Astrocyte (in vitro differentiated cells and primary cell): ENCODE data around the gene OTOGL. TPM values are rescaled to one million over a fixed set of nuclear protein-coding genes. Genes with fewer than 3 reads are reported as not detected.

ENCODE experiments used
- DNase-seq: peaks from one replicate; pipeline ENCODE4 v3.0.0-alpha.2; 2010; ENCODE audit warnings: low read depth
- FAIRE-seq: peaks from 2 replicates; lab custom pipeline; 2011; peaks lifted over from hg19 to GRCh38; lab: Jason Lieb, UNC
- H2AFZ ChIP-seq: 2 replicates; pipeline ENCODE4 v1.6.0; 2012; ENCODE audit warnings: low read depth, low read length, inconsistent platforms
- H3K27ac ChIP-seq: 2 replicates; pipeline ENCODE4 v1.5.1; 2011; ENCODE audit warnings: low read depth, low read length, inconsistent platforms
- H3K27me3 ChIP-seq: 2 replicates; pipeline ENCODE4 v1.6.0; 2011; ENCODE audit warnings: low read length, inconsistent platforms; ENCODE audit not compliant: insufficient read depth
- H3K36me3 ChIP-seq: 2 replicates; pipeline ENCODE4 v1.5.1; 2011; ENCODE audit warnings: low read length, inconsistent platforms; ENCODE audit not compliant: insufficient read depth
- H3K4me1 ChIP-seq: 2 replicates; pipeline ENCODE4 v1.5.1; 2011; ENCODE audit warnings: low read length, inconsistent platforms; ENCODE audit not compliant: insufficient read depth
- H3K4me2 ChIP-seq: 2 replicates; pipeline ENCODE4 v1.6.0; 2012; ENCODE audit warnings: low read length, inconsistent platforms
- H3K4me3 ChIP-seq: 2 replicates; pipeline ENCODE4 v1.5.1; 2011; ENCODE audit warnings: low read depth, mild to moderate bottlenecking, low read length, inconsistent platforms; ENCODE audit not compliant: insufficient read depth
- H3K79me2 ChIP-seq: 2 replicates; pipeline ENCODE4 v1.6.0; 2012; ENCODE audit warnings: mild to moderate bottlenecking, low read length, inconsistent platforms; ENCODE audit not compliant: insufficient read depth
- H3K9ac ChIP-seq: 2 replicates; pipeline ENCODE4 v1.6.0; 2012; ENCODE audit warnings: mild to moderate bottlenecking, low read length, inconsistent platforms
- H3K9me3 ChIP-seq: 2 replicates; pipeline ENCODE4 v1.5.1; 2012; ENCODE audit warnings: low read depth, mild to moderate bottlenecking, low read length, inconsistent platforms; ENCODE audit not compliant: insufficient read depth
- H4K20me1 ChIP-seq: 2 replicates; pipeline ENCODE4 v1.6.0; 2012; ENCODE audit warnings: low read length, inconsistent platforms; ENCODE audit not compliant: insufficient read depth
- H3K27ac Mint-ChIP-seq: one replicate; pipeline ENCODE4 v1.8.0; 2021; ENCODE audit warnings: mild to moderate bottlenecking, mixed read lengths; ENCODE audit not compliant: unreplicated experiment
- H3K27me3 Mint-ChIP-seq: one replicate; pipeline ENCODE4 v1.8.0; 2021; ENCODE audit warnings: low read depth, mixed read lengths; ENCODE audit not compliant: unreplicated experiment
- H3K36me3 Mint-ChIP-seq: one replicate; pipeline ENCODE4 v1.8.0; 2021; ENCODE audit warnings: low read depth, mixed read lengths; ENCODE audit not compliant: unreplicated experiment
- H3K4me1 Mint-ChIP-seq: one replicate; pipeline ENCODE4 v1.8.0; 2021; ENCODE audit warnings: low read depth, mixed read lengths; ENCODE audit not compliant: unreplicated experiment
- H3K4me3 Mint-ChIP-seq: one replicate; pipeline ENCODE4 v1.8.0; 2021; ENCODE audit warnings: mild to moderate bottlenecking, moderate library complexity, mixed read lengths; ENCODE audit not compliant: unreplicated experiment
- H3K9me3 Mint-ChIP-seq: one replicate; pipeline ENCODE4 v1.8.0; 2021; ENCODE audit warnings: mild to moderate bottlenecking, mixed read lengths; ENCODE audit not compliant: unreplicated experiment
- EZH2 ChIP-seq: IDR thresholded peaks from 2 replicates; pipeline ENCODE4 v1.6.1; 2012; ENCODE audit warnings: mild to moderate bottlenecking, low read length, inconsistent platforms; ENCODE audit not compliant: insufficient read depth
- total RNA-seq: library from RNA; stranded (reverse); gene quantifications from 2 replicates; pipeline ENCODE4 v1.2.1, GENCODE V29; 2021
- TF ChIP-seq, protein P1 (sequence below): IDR thresholded peaks from 2 replicates; pipeline ENCODE4 v1.5.1; 2011; ENCODE audit warnings: low read depth, mild to moderate bottlenecking, inconsistent platforms, low read length, moderate library complexity; ENCODE audit not compliant: insufficient read depth

OTOGL gene
- total RNA-seq, 1 donor from 2014 or later, result 0.16 TPM

DNA sequence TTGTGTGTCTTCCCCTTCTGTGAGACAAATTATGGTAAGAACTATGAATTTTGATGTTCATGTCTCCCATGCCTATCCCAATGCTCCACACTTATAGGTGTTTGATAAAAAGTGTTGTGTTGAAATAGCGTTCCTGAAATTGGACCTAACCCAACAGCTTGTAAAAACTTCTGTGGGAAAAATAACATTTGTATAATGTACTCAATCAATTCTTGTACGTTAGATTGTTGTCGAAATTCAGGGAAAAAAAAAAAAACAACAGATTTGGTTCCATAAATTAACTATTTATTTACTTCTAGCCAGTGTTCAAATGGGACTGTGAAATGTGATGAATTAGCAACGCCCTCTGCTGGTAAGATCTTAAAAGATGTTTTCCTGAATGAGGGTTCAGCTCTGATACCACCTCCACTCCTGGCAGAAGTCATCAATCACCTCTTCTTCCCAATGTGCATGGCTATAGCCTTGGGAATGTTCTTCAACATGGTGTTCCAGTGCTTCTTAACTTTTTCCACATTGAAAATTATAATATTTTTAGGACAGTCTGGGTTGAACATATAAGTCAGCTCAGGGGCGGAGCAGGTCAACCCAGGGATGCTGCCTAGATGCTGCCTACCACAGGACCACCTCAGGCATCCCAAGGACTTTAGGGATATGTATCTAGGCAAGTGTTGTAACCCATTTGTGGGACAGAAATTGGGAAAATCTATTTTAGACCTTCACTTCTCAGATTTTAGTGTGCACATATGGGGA lies 170.6 kb downstream of the OTOGL start:
- no peaks in the 10 kb centered on the region for H3K9me3 Mint-ChIP-seq
- no peaks in the 10 kb centered on the region for H3K36me3 Mint-ChIP-seq
- Histone ChIP-seq H4K20me1 (no peaks in the 10 kb centered on the region), H3K4me2 (peak overlapping the region; percentile 79), H3K9ac (peak overlapping the region; percentile 61), H3K36me3 (no peaks in the 10 kb centered on the region), H3K27me3 (no peaks in the 10 kb centered on the region), H3K4me3 (no peak overlapping the region), H2AFZ (no peak overlapping the region), H3K9me3 (no peaks in the 10 kb centered on the region), H3K4me1 (peaks cover 16% of the 10 kb centered on the region), H3K79me2 (no peaks in the 10 kb centered on the region), H3K27ac (peak overlapping the region; percentile 83)
- peaks cover 15% of the 10 kb centered on the region for H3K4me1 Mint-ChIP-seq
- peak; percentile 32 for FAIRE-seq
- H3K27me3 Mint-ChIP-seq, result no peaks in the 10 kb centered on the region
- DNase-seq, result no peak
- peak overlapping the region; percentile 84 for H3K27ac Mint-ChIP-seq
- TF ChIP-seq, protein P1, sequence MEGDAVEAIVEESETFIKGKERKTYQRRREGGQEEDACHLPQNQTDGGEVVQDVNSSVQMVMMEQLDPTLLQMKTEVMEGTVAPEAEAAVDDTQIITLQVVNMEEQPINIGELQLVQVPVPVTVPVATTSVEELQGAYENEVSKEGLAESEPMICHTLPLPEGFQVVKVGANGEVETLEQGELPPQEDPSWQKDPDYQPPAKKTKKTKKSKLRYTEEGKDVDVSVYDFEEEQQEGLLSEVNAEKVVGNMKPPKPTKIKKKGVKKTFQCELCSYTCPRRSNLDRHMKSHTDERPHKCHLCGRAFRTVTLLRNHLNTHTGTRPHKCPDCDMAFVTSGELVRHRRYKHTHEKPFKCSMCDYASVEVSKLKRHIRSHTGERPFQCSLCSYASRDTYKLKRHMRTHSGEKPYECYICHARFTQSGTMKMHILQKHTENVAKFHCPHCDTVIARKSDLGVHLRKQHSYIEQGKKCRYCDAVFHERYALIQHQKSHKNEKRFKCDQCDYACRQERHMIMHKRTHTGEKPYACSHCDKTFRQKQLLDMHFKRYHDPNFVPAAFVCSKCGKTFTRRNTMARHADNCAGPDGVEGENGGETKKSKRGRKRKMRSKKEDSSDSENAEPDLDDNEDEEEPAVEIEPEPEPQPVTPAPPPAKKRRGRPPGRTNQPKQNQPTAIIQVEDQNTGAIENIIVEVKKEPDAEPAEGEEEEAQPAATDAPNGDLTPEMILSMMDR, result peak; percentile 70
- TF ChIP-seq EZH2, result no peak
- H3K4me3 Mint-ChIP-seq, result no peak overlapping the region

DNA sequence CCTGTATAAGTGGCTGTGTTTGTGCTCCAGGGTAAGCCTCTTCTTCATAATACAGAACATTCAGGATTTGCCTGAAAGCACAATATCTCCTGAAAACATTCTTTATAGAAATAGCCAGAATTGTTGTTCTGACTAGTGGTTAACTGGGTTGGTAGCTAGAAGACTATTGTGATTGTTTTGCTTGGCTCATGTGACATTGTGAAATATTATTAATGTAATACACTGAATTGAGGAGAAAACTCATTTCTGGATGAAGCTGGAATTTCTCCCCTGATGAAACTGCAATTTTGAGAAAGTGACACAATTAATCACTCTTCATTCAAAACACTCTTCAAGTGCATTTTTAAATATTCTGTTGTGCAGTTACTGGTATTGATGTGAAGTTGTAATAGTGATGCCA lies 172.4 kb downstream of the OTOGL start:
- Histone ChIP-seq H3K27ac (no peak overlapping the region), H3K27me3 (no peaks in the 10 kb centered on the region), H4K20me1 (no peaks in the 10 kb centered on the region), H3K36me3 (no peaks in the 10 kb centered on the region), H3K9ac (no peak overlapping the region), H2AFZ (no peak overlapping the region), H3K79me2 (no peaks in the 10 kb centered on the region), H3K4me2 (no peak overlapping the region), H3K4me1 (peaks cover 16% of the 10 kb centered on the region), H3K9me3 (no peaks in the 10 kb centered on the region), H3K4me3 (no peak overlapping the region)
- no peak for DNase-seq
- Mint-ChIP-seq H3K4me1 (peaks cover 15% of the 10 kb centered on the region), H3K4me3 (no peak overlapping the region), H3K9me3 (no peaks in the 10 kb centered on the region), H3K36me3 (no peaks in the 10 kb centered on the region), H3K27me3 (no peaks in the 10 kb centered on the region), H3K27ac (no peak overlapping the region)
- no peak for FAIRE-seq
- TF ChIP-seq EZH2, result no peak
- TF ChIP-seq, protein P1, result no peak

DNA sequence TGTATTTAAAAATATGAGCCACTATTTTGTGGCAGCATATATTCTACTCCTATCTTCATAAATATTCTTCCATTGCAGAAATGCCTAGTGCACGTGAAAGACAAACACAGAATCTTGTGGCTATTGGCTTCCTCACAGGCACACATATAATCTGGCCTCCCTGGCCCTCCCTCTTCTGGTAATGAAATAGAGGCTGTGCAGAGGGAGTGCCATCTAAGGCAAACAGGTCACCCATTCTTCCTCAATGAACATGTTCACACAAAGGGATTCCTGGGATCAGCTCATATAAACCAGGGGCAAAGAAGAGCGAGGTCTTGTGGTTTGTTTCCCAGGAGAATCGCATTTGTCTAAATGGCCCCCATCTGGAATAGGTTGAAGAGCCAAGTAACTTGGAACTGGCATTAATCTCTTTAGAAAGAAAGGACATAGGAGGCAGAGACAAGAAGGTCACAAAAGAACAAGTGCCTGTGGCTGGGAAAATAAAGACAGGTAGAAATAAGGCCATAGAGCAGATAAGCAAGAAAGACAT lies 173.1 kb downstream of the OTOGL start:
- Histone ChIP-seq H4K20me1 (no peaks in the 10 kb centered on the region), H3K27me3 (no peaks in the 10 kb centered on the region), H2AFZ (no peak overlapping the region), H3K4me3 (no peak overlapping the region), H3K27ac (no peak overlapping the region), H3K79me2 (no peaks in the 10 kb centered on the region), H3K4me2 (no peak overlapping the region), H3K36me3 (no peaks in the 10 kb centered on the region), H3K9ac (no peak overlapping the region), H3K9me3 (no peaks in the 10 kb centered on the region), H3K4me1 (peaks cover 16% of the 10 kb centered on the region)
- H3K4me1 Mint-ChIP-seq, result peaks cover 15% of the 10 kb centered on the region
- H3K27ac Mint-ChIP-seq, result no peak overlapping the region
- no peak for FAIRE-seq
- DNase-seq, result peak; percentile 48
- TF ChIP-seq EZH2, result no peak
- TF ChIP-seq, protein P1, result no peak
- H3K4me3 Mint-ChIP-seq, result no peak overlapping the region
- H3K9me3 Mint-ChIP-seq, result no peaks in the 10 kb centered on the region
- H3K36me3 Mint-ChIP-seq, result no peaks in the 10 kb centered on the region
- H3K27me3 Mint-ChIP-seq, result no peaks in the 10 kb centered on the region
